GM12878 (cell line): ENCODE measurements around the gene IMMP2L.

Experiments
- BMI1 ChIP-seq: fragments of 450-650 bp; IDR thresholded peaks from 2 replicates; pipeline ENCODE4 v1.6.1; 2016; ENCODE audit warnings: mild to moderate bottlenecking, moderate library complexity, borderline replicate concordance
- CTCF ChIP-seq, 3 experiments: IDR thresholded peaks in 2 of 3; conservative IDR thresholded peaks in 1 of 3; 2 replicates each; pipeline ENCODE4 v1.5.1; 2011; ENCODE audit warnings: low read depth in 3 of 3, low read length in 3 of 3, mild to moderate bottlenecking in 3 of 3, control low read depth in 2 of 3, moderate library complexity in 2 of 3, inconsistent platforms in 1 of 3, mixed read lengths in 1 of 3; ENCODE audit not compliant: control insufficient read depth in 2 of 3, insufficient read depth in 1 of 3; ENCODE audit errors: extremely low read depth in 1 of 3
- JUNB ChIP-seq: IDR thresholded peaks from 2 replicates; pipeline ENCODE4 v1.6.1; 2016; ENCODE audit warnings: antibody characterized with exemption, mild to moderate bottlenecking
- KAT2A ChIP-seq: conservative IDR thresholded peaks from 2 replicates; pipeline ENCODE4 v1.6.1; 2011; ENCODE audit warnings: low read depth, low read length; ENCODE audit not compliant: control insufficient read depth
- MLLT1 ChIP-seq: fragments of 450-650 bp; IDR thresholded peaks from 2 replicates; pipeline ENCODE4 v1.6.1; 2016; ENCODE audit warnings: mild to moderate bottlenecking
- NBN ChIP-seq: fragments of 450-650 bp; IDR thresholded peaks from 2 replicates; pipeline ENCODE4 v1.6.1; 2016
- NKRF ChIP-seq: fragments of 450-650 bp; conservative IDR thresholded peaks from 2 replicates; pipeline ENCODE4 v1.6.1; 2017; ENCODE audit warnings: mild to moderate bottlenecking, moderate library complexity
- NRF1 ChIP-seq: conservative IDR thresholded peaks from 2 replicates; pipeline ENCODE4 v1.6.1; 2011; ENCODE audit warnings: mild to moderate bottlenecking, low read depth, low read length, improper control_type of control experiment
- POLR2A ChIP-seq: IDR thresholded peaks from 2 replicates; pipeline ENCODE4 v1.6.1; 2011; ENCODE audit warnings: low read depth, mild to moderate bottlenecking, low read length
- REST ChIP-seq: IDR thresholded peaks from 2 replicates; pipeline ENCODE4 v1.6.1; 2012; ENCODE audit warnings: mild to moderate bottlenecking, low read depth, low read length
- TAF1 ChIP-seq: IDR thresholded peaks from 2 replicates; pipeline ENCODE4 v1.6.1; 2011; ENCODE audit warnings: mild to moderate bottlenecking, low read depth, low read length, borderline replicate concordance
- TARDBP ChIP-seq: IDR thresholded peaks from 2 replicates; pipeline ENCODE4 v1.6.1; 2016; ENCODE audit warnings: borderline replicate concordance
- ZNF274 ChIP-seq: IDR thresholded peaks from one replicate; pipeline ENCODE4 v1.8.0; 2011; ENCODE audit not compliant: insufficient read length, insufficient read depth

- TF ChIP-seq MLLT1 (no peak), ZNF274 (no peak), CTCF (IDR thresholded peaks at IDR 0.05 in 2 of 3, conservative IDR thresholded peaks at IDR 0.05 in 1 of 3; ENCODE audit: control insufficient read depth in 2 of 3, extremely low read depth in 1 of 3, insufficient read depth in 1 of 3, low read depth in 3 of 3, low read length in 3 of 3) (no peak), TAF1 (no peak), NKRF (no peak), POLR2A (no peak), NBN (no peak), JUNB (peak; percentile 1; the same call in 1 of the 2 replicates), REST (no peak), KAT2A (no peak), TARDBP (no peak), NRF1 (no peak), BMI1 (no peak)
Observed at GRCh38 chr7:111092406-111093236, 469.7 kb downstream of the IMMP2L start.
